ENCODE data around the gene A2M.

DNA sequence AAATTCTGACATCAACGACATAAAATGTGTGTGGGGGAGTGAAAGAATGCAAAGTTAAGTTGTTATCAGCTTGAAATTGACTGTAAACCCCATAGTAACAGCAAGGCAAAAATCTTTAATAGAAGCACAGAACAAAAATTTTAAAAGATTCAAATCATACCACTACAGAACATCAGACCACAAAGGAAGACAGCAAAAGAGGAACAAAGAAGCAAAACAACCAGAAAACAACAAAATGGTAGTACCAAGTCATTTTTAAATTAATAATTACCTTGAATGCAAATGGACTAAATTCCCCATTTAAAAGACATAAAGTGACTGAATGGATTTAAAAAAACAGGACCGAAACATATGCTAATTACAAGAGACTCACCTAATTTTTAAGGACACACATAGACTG is 31.3 kb downstream of the A2M start:
- TF ChIP-seq, protein P1, sequence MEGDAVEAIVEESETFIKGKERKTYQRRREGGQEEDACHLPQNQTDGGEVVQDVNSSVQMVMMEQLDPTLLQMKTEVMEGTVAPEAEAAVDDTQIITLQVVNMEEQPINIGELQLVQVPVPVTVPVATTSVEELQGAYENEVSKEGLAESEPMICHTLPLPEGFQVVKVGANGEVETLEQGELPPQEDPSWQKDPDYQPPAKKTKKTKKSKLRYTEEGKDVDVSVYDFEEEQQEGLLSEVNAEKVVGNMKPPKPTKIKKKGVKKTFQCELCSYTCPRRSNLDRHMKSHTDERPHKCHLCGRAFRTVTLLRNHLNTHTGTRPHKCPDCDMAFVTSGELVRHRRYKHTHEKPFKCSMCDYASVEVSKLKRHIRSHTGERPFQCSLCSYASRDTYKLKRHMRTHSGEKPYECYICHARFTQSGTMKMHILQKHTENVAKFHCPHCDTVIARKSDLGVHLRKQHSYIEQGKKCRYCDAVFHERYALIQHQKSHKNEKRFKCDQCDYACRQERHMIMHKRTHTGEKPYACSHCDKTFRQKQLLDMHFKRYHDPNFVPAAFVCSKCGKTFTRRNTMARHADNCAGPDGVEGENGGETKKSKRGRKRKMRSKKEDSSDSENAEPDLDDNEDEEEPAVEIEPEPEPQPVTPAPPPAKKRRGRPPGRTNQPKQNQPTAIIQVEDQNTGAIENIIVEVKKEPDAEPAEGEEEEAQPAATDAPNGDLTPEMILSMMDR (conservative IDR thresholded peaks at IDR 0.05; ENCODE audit: low read depth, low read length) = no peak
- TF ChIP-seq MXI1 (IDR thresholded peaks at IDR 0.05; ENCODE audit: borderline replicate concordance, low read depth, low read length) (no peak), POLR2A (IDR thresholded peaks at IDR 0.05; ENCODE audit: low read depth, low read length) (no peak), CHD1 (IDR thresholded peaks at IDR 0.05; ENCODE audit: low read depth, low read length) (no peak), NFE2L2 (IDR thresholded peaks at IDR 0.05; ENCODE audit: low read depth, low read length) (no peak), RAD21 (IDR thresholded peaks at IDR 0.05; ENCODE audit: low read length) (no peak), SMC3 (IDR thresholded peaks at IDR 0.05; ENCODE audit: low read depth, low read length) (no peak), CEBPB (IDR thresholded peaks at IDR 0.05; ENCODE audit: low read depth, low read length) (no peak), RCOR1 (IDR thresholded peaks at IDR 0.05; ENCODE audit: insufficient replicate concordance, low read length) (no peak)
- TF ChIP-seq, protein P2, sequence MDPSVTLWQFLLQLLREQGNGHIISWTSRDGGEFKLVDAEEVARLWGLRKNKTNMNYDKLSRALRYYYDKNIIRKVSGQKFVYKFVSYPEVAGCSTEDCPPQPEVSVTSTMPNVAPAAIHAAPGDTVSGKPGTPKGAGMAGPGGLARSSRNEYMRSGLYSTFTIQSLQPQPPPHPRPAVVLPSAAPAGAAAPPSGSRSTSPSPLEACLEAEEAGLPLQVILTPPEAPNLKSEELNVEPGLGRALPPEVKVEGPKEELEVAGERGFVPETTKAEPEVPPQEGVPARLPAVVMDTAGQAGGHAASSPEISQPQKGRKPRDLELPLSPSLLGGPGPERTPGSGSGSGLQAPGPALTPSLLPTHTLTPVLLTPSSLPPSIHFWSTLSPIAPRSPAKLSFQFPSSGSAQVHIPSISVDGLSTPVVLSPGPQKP (IDR thresholded peaks at IDR 0.05; ENCODE audit: borderline replicate concordance, low read depth, low read length) = no peak
